Activated B cell treated with CpG ODN at 0.5 μM for 24 hours (primary cell): Measurements from ENCODE around the gene ENAM. TPM values are rescaled to one million over a fixed set of nuclear protein-coding genes. Genes with fewer than 3 reads are reported as not detected.
"Not testable (repeated sequence)": the region's sequence is repeated elsewhere in the genome, so short reads cannot be mapped to it uniquely, and the experiment has no call there.

Experiments used
- ATAC-seq: fragments of 200-7000 bp; cut with Tn5 transposase; one replicate; pipeline ENCODE4 v1.10.0; 2021; ENCODE audit warnings: low read depth, mild to moderate bottlenecking, moderate library complexity
- CTCF ChIA-PET: fragments of 350-600 bp; sonication (Branson Sonifier 250); formaldehyde crosslinking; loops from one replicate; lab custom pipeline; 2021; ENCODE audit warnings: antibody characterized with exemption; lab: Charles Lee
- POLR2A ChIA-PET: fragments of 350-600 bp; sonication (Branson Sonifier 250); formaldehyde crosslinking; loops from one replicate; lab custom pipeline; 2021; ENCODE audit warnings: antibody characterized with exemption; lab: Charles Lee
- DNase-seq: peaks from one replicate; pipeline ENCODE4 v3.0.0; 2022
- H3K27ac Mint-ChIP-seq: one replicate; pipeline ENCODE4 v1.8.0; 2020; ENCODE audit warnings: mixed read lengths
- H3K27me3 Mint-ChIP-seq: one replicate; pipeline ENCODE4 v1.8.0; 2021; ENCODE audit warnings: mixed read lengths
- H3K36me3 Mint-ChIP-seq: one replicate; pipeline ENCODE4 v1.8.0; 2021; ENCODE audit warnings: low read depth, mixed read lengths
- H3K4me1 Mint-ChIP-seq: one replicate; pipeline ENCODE4 v1.8.0; 2021; ENCODE audit warnings: mixed read lengths
- H3K4me3 Mint-ChIP-seq: one replicate; pipeline ENCODE4 v1.8.0; 2020; ENCODE audit warnings: mild to moderate bottlenecking, mixed read lengths
- H3K9me3 Mint-ChIP-seq: one replicate; pipeline ENCODE4 v1.8.0; 2020; ENCODE audit warnings: mixed read lengths
- intact Hi-C: fragments of 100-400 bp; cut with micrococcal nuclease; formaldehyde crosslinking; loops from one replicate; pipeline ENCODE4 v1.15.1; 2024
- total RNA-seq: library from RNA; stranded (reverse); gene quantifications from 2 replicates; pipeline ENCODE4 v1.2.3, GENCODE V29; 2022
- TF ChIP-seq, protein P1 (sequence below): fragments of 200-600 bp; IDR thresholded peaks from one replicate; pipeline ENCODE4 v1.8.0; 2022; ENCODE audit warnings: antibody characterized with exemption, mild to moderate bottlenecking

ENAM gene
- total RNA-seq, 1 donor from 2014 or later: not detected

DNA sequence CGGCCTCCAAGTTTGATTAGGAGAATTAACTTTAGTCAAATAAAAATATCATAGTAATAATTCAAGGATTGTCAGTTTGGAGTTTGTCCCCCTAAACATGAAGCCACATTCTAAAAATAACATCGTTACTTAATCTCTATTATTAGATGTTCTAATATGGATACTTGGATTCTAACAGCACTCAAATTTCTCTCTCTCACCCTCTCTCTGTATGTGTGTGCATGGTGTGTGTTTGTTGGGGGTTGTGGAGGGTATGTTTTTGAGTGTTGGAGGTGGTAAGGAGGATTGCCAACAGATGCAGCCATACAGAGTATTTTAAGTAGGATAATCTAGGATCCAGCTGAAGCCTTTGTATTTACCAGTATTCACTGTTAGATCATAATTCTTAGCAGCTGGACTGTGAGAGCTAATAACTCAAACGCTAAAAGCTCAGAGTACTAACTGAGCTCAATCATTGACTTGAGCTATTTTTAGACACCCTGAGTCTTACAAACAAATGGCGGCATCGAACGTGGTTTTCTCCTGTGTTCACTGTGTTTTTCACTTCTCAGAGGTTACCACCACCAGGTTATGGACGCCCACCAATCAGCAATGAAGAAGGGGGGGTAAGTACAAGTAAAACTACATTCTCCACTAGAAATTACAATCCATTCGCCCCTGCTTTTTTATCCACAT lies 8.8 kb downstream of the ENAM start:
- ChIA-PET CTCF (interaction anchor here (0.7 kb wide), 1 partner anchor 24 kb away, joined by 3 read pairs; no protein-coding TSS in a partner anchor), POLR2A (no interaction called here)
- ATAC-seq: no peak
- H3K9me3 Mint-ChIP-seq: no peaks in the 10 kb centered on the region
- no peak overlapping the region for H3K4me3 Mint-ChIP-seq
- H3K4me1 Mint-ChIP-seq: no peaks in the 10 kb centered on the region
- DNase-seq: no peak
- TF ChIP-seq, protein P1, sequence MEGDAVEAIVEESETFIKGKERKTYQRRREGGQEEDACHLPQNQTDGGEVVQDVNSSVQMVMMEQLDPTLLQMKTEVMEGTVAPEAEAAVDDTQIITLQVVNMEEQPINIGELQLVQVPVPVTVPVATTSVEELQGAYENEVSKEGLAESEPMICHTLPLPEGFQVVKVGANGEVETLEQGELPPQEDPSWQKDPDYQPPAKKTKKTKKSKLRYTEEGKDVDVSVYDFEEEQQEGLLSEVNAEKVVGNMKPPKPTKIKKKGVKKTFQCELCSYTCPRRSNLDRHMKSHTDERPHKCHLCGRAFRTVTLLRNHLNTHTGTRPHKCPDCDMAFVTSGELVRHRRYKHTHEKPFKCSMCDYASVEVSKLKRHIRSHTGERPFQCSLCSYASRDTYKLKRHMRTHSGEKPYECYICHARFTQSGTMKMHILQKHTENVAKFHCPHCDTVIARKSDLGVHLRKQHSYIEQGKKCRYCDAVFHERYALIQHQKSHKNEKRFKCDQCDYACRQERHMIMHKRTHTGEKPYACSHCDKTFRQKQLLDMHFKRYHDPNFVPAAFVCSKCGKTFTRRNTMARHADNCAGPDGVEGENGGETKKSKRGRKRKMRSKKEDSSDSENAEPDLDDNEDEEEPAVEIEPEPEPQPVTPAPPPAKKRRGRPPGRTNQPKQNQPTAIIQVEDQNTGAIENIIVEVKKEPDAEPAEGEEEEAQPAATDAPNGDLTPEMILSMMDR: no peak
- no peaks in the 10 kb centered on the region for H3K27me3 Mint-ChIP-seq
- no peak overlapping the region for H3K27ac Mint-ChIP-seq
- intact Hi-C loops: no loop called here
- H3K36me3 Mint-ChIP-seq: peaks cover 2% of the 10 kb centered on the region

- H3K9me3 Mint-ChIP-seq: no peaks in the 10 kb centered on the region
- TF ChIP-seq, protein P1: no peak
- ChIA-PET CTCF (no interaction called here), POLR2A (no interaction called here)
- no peak overlapping the region for H3K4me3 Mint-ChIP-seq
- intact Hi-C loops: no loop called here
- H3K36me3 Mint-ChIP-seq: peaks cover 2% of the 10 kb centered on the region
- no peaks in the 10 kb centered on the region for H3K27me3 Mint-ChIP-seq
- ATAC-seq (no peak), DNase-seq (no peak)
- no peaks in the 10 kb centered on the region for H3K4me1 Mint-ChIP-seq
- H3K27ac Mint-ChIP-seq: no peak overlapping the region
Measured at GRCh38 chr4:70640192-70640591, 11.6 kb downstream of the ENAM start.

DNA sequence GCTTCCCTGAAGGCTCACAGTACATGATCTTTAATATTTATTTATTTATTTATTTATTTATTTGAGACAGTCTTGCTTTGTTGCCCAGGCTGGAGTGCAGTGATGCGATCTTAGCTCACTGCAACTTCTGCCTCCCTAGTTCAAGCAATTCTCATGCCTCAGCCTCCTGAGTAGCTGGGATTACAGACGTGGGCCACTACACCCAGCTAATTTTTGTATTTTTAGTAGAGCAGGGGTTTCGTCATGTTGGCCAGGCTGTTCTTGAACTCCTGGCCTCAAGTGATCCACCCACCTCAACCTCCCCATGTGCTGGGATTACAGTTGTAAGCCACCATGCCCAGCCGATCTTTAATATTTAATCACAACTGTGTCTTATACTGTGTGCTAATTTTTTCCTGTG lies 22.2 kb downstream of the ENAM start:
- DNase-seq, H3K36me3 Mint-ChIP-seq, H3K4me3 Mint-ChIP-seq, POLR2A ChIA-PET, H3K27me3 Mint-ChIP-seq, ATAC-seq, H3K27ac Mint-ChIP-seq, H3K4me1 Mint-ChIP-seq, H3K9me3 Mint-ChIP-seq: not testable (repeated sequence)
- CTCF ChIA-PET: interaction anchor here (1.1 kb wide), 2 partner anchors 9 to 1072 kb away, joined by 3 read pairs; no protein-coding TSS in a partner anchor
- intact Hi-C loops: loop anchor here (5.0 kb wide), 1 partner anchor 167 kb away; no protein-coding TSS in a partner anchor

GRCh38 chr4:70651864-70652506 lies 23.4 kb downstream of the ENAM start:
- CTCF ChIA-PET: interaction anchor here (0.6 to 1.6 kb wide), 26 partner anchors 9 to 1650 kb away, joined by 3 to 10 read pairs (median 4); partner anchors contain the start of genes DCK and JCHAIN
- no peaks in the 10 kb centered on the region for H3K9me3 Mint-ChIP-seq
- no peak overlapping the region for H3K4me3 Mint-ChIP-seq
- H3K27ac Mint-ChIP-seq: no peak overlapping the region
- ATAC-seq (peak; percentile 67), DNase-seq (no peak)
- intact Hi-C loops: loop anchor here (1.0 to 5.0 kb wide), 13 partner anchors 36 to 1651 kb away; partner anchors contain the start of genes MOB1B and UTP3
- TF ChIP-seq, protein P1: no peak
- no peaks in the 10 kb centered on the region for H3K27me3 Mint-ChIP-seq
- H3K36me3 Mint-ChIP-seq: peaks cover 5% of the 10 kb centered on the region
- POLR2A ChIA-PET: interaction anchor here (0.6 to 1.3 kb wide), 4 partner anchors 11 to 82 kb away, joined by 3 to 8 read pairs (median 4); no protein-coding TSS in a partner anchor
- peaks cover 5% of the 10 kb centered on the region for H3K4me1 Mint-ChIP-seq

DNA sequence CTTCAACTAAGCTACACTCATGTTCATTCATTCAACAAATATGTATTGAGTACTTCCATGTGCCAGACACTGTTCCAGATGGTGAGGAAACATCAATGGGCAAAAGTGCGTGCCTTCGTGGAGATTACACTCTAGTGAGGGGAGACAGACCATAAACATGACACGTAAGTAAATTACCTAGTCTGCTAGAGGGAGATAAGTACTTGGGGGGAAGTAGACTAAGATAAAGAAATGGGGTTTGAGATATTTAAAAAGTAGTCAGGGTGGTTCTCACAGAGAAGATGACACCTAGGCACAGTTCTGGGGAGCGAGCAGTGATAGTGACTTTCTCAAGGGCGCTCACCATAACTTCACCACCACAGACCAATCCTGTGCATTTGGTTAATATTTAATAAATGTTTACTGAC lies 26.1 kb downstream of the ENAM start:
- POLR2A ChIA-PET: no interaction called here
- no peak overlapping the region for H3K4me3 Mint-ChIP-seq
- H3K27me3 Mint-ChIP-seq: no peaks in the 10 kb centered on the region
- peaks cover 9% of the 10 kb centered on the region for H3K4me1 Mint-ChIP-seq
- no peak overlapping the region for H3K27ac Mint-ChIP-seq
- intact Hi-C loops: loop anchor here (5.0 kb wide), 1 partner anchor 163 kb away; no protein-coding TSS in a partner anchor
- ATAC-seq (no peak), DNase-seq (no peak)
- peaks cover 6% of the 10 kb centered on the region for H3K36me3 Mint-ChIP-seq
- TF ChIP-seq, protein P1: no peak
- CTCF ChIA-PET: interaction anchor here (0.8 to 1.0 kb wide), 2 partner anchors 83 to 354 kb away, joined by 3 read pairs; no protein-coding TSS in a partner anchor
- H3K9me3 Mint-ChIP-seq: no peaks in the 10 kb centered on the region
